HG02884 (cell line): ENCODE data around the gene ACAP2.
"Not testable (repeated sequence)": the region's sequence is repeated elsewhere in the genome, so short reads cannot be mapped to it uniquely, and the experiment has no call there.

Experiments
- ATAC-seq: cut with Tn5 transposase; IDR thresholded peaks from one replicate; pipeline ENCODE4 v1.9.1; 2021; ENCODE audit warnings: mild to moderate bottlenecking, moderate library complexity; ENCODE audit not compliant: unreplicated experiment

Gene ACAP2

DNA sequence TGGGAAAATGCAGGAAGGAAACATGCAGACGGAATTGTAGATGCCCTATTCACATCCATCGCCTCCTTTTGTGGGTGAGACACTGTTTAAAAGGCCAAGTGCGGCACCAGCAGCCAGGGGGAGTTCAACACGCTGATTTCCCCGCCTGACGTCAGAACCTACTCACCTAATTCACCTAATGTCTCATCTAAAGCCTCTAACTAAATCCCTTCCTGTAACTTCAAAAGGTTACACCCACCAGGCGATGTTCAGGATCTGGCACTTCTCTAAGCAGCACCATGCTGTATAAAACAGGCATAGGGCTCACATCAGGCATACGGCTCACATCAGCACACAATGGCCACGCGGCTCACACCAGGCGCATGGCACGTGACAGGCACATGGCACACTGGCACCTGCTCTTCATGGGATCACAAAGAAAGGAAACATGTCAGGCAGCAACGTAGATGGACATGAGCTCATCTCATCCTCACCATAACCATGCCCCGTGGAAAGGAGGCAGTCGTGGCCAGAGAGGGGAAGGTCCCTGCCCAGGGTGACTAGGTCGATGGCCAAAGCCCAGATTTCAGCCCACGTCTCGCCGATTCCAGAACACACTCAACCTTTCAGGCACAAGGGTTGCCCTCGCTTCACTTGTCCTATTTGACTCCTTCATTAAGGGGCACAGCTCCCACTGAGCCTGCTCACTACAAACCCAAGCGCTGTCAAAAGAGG is 193.6 kb downstream of the ACAP2 start:
- ATAC-seq, result no peak

DNA sequence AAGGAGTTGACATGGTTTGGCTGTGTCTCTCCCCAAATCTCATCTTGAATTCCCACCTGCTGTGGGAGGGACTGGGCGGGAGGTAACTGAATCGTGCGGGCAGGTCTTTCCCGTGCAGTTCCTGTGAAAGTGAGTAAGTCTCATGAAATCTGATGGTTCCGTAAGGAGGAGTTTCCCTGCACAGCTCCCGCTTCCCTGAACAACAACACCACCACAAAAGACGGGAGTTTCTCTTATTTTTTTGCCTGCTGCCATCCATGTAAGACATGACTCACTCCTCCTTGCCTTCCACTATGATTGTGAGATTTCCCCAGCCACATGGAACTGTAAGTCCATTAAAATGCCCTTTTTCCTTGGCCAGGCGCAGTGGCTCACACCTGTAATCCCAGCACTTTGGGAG is 194.5 kb downstream of the ACAP2 start:
- no peak for ATAC-seq

DNA sequence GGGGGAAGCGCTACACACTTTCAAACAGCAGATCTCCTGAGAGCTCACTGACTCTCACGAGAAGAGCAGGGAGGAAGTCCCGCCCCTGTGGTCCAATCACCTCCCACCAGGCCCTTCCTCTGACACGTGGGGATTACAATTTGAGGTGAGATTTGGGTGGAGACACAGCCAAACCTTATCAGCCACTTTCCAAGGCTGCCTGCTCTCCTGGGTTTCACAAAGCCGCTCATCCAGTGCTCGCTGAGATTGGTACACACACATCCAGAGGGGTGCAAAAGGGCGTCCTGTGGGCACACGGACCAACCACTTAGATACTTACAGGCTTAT is 195.0 kb downstream of the ACAP2 start:
- ATAC-seq, result no peak

DNA sequence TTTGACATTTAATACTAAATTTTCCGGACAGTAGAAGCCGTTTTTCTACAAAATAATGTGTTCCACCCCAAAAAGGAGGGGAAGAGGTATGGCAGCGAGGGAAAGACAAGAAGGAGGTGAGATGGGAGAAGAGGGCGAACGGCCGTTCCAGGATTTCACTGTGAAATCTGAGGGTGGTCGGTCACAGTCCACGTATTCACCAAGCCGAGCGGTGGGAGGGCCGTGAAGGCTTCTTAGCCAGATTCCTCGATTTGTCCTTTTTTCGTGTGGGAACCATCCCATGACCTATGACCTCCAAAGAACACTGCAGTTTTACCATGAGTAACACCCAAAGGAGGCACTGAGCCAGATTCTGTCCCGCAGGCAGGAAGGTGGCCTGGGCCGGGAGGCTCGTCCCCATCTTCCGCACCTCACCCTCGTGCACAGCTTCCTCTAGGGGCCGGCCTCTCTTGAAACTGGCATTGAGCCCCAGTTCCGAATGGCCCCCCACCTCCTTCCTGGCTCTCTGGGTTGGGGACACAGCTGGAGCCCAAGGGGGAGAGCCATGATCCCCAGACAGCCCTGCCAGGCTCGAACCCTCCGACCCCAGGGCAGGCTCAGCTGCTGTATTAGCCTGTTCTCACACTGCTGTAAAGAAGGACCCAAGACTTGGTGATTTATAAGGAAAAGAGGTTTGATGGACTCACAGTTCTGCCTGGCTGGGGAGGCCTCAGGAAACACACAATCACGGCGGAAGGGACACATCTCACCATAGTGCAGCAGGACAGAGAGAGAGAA is 195.5 kb downstream of the ACAP2 start:
- ATAC-seq, result no peak

DNA sequence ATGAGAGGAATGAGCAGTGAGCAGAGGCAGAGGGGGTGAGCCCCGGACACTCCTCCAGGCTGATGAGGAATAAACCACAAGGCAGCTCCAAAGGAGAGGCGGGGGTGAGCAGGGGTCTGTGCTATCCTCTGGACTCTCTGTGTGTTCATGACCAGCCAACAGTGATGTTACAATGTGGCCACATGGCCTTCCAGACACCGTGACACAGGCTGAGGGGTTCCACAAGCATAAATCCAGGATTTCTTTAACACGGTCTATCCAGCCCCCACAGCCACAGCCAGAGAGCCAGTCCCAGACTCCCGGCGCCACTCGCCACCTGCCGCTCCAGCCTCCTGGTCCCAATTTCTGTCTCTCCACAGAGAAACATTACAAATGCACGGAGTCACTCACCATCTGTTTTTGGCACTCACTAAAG is 196.2 kb downstream of the ACAP2 start:
- no peak for ATAC-seq

DNA sequence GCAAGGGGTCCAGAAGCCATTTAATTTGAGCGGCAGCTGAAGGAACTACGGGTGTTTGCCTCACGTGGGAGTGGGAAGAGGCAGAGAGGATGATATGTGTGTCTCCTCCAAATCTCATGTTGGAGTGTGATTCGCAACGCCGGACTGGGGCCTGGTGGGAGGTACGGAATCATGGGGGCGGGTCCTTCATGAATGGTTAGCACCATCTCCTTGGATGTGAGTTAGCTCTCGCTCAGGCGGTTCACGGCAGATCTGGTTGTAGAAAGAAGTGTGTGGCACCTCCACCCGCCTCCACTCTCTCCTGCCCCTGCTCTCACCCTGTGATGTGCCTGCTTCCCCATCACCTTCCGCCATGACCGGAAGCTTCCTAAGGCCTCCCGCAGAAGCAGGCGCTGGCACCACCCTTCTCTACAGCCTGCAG is 197.3 kb downstream of the ACAP2 start:
- ATAC-seq, result no peak

DNA sequence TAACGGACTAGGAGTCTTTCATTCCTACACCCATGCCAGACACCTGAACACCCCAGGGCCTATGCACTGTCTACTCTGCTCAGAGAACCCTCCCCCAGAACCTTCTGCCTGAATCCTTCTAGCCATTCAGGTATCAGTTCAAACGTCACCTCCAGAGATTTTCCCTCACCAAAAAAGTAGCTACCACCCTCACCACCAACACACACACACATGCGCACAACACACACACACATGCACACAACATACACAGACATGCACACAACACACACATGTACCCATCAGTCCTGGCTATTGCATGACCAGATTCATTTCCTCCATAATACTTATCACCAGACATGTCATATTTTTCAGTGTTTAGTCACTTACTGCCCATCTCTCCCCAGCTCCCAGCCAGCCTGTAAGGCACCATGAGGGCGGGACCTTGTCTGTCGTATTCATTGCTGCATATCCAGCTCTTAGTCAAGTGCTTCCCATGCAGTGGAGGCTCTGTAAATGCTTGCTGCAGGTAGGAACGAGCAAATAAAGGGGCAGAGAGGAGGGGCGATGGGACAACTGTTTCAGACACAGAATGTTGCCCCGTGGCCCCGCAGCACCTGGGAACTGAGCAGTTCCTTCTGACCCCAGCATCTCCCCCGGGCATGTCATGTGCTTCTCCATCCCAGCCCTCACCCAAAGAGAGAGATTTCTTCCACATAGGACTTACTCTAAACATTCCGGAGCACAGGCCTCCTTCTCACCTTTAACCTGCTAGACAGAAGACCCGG is 201.0 kb downstream of the ACAP2 start:
- no peak for ATAC-seq

DNA sequence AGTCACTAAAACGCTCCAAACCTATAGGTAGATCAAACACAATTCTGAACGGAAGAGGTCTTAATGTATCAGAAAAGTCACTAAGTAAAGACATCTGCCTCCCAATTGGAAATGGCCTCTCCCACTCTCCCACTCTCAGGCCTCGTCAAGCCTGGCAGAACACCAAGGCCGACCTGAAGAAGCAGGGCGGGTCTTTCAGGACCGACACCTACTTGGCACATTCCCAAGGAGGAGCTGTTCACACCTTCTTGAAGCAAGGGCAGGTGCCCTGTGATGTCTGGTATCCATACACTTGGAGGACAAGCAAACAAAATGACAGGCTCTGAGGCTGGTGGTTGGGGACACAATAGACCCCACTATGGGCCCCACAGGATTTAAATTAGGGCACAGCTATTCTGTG is 201.9 kb downstream of the ACAP2 start:
- no peak for ATAC-seq

DNA sequence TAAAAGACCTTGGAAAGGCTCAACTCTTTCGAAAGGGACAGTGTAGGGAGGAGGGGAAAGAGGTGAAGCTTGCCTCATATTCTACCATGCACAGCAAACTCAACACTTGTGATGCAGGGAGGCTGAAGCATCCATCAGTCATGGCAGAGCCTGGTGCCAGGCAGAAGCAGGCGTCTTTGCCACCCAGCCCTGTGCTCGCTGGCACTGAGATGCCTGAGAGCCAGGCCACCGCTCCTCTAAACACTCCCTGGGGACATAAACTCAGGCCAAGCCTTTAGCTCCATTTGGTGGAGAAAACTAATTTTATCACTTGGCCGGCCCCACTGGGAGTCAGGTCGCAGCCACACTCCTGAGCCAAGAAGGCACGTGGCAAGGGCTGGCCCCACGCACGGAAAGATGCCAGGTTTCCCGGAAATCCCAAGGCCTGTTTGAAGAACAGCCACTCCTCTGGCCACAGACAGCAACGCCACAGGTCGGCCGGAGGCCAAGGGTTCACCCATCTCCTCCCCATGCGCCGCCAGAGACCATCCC is 202.6 kb downstream of the ACAP2 start:
- ATAC-seq, result no peak

DNA sequence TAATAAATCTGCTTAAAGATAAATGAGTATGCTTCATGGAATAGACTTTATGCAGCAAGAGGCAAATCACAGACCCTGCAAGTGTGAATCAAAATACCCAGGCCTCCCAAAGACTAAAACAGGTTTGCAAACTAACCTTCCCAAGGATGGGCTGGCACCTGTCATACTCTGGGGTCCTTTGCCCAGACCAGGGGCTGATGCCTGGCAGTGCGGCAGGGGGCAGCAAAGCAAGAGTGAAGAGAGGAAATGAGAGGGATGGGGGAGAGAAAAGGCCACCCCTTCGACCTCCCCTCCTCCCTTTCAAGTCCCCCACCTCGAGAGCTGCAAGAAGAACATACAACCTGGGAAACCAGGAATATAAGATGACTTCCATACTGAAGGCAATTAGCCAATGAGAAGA is 203.7 kb downstream of the ACAP2 start:
- ATAC-seq, result no peak

DNA sequence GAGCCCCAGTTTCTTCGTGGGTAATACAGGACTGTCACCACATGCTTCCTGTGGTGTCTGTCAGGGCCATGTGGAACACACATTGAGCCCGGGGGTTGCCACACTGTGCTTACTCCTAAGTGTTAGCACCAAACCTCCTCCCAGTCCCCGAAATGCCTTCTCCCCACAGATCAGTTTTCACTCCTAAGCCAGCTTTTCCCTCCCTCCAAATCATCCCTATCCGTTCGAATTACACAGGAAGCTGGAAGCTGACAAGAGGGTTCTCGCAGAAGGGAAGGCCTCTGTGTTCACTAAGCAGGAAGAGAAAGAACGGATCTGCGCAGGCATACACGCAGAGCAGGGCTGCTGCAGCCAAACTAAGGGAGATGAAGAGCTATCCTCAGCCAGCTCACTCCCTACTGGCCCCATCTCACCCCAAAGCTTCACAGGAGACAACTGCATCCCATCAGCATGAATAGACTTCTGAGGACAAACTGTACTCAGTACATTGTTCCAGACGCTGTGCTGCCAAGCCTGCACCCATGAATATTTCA is 204.2 kb downstream of the ACAP2 start:
- ATAC-seq, result no peak

DNA sequence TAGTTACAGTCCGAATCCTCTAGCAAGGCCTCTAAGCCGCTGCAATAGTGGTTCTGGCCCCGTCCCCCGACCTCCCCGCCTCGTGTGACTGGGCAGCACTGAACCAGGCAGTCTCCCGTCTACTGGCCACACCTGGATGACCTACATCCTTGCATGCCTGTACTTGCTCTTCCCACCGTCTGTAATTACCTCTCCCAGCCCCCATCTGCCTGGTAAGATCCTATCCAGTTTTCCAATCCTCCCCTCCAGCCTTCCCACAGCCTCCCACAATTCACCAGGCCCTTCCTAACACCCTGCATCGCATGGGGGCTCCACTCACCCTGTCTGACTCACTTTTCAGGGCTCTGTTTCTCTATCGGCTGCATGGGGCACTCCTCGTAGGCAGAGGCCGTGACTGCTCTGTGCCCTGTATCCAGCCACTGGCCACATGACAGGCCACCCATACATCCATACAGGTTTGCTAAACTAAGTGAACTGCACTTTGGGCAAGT is 204.7 kb downstream of the ACAP2 start:
- ATAC-seq, result no peak

DNA sequence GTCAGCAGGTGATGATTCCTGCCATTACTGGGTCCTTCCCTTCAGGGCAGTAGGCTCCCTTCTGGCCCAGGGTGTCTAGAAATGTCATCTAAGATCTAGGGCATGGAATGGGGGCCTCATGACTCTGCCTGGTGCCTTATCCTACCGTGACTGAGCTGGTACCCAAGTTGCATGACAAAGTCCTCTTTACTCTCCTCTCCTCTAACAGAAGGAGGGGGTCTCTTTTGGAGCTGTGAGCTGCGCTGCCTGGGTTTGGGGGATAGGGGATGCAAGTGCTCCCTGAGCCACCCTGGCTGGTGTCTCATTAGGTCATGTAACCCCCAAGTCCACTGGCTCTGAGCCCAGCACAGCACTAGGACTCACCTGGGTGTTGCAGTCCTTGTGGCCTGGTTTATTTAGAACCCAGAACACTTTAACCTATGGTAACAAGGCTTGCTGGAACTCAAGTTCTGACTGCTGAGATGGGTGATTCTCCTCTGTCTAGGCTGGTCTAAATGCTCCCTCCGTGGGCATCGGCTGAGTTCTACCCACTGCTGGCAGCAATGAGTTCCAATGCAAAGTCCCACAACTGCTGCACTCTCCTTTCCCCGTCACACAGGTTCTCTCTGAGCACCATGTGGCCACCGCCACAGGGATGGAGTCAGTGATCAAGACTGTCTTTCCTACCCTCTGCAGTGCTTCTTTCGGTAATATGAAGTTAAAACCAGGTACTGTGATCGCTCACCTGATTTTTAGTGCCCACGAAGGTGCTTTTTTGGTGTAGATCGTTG is 205.8 kb downstream of the ACAP2 start:
- no peak for ATAC-seq

DNA sequence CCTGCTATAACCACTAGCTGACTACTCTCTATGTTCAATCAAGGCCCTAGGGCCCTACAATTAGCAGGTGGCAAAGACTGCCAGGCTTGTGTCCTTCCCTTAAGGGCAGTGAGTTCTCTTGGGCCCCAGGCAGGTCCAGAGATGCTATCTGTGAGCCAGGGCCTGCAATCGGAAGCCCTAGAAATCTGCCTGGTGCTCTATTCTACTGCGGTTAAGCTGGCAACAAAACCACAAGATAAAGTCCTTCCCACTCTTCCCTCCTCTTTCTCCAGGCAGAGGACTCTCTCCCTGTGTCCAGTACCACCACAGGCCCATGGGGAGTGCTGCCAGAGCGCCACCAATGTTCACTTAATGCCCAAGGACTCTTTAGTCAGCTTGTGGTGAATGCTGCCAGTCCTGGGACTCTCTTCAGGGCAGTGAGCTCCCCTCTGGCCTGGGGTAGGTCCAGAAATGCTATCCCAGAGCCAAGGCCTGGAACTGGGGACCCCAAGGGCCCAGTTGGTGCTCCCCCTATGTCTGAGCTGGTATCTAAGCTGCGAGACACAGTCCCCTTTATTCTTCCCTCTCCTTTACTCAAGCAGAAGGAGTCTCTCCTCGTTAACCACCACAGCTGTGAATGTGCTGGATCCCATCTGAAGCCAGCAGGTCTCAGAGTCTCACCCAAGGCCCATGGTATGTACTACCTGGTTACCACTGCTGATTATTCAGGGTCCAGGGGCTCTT is 206.6 kb downstream of the ACAP2 start:
- no peak for ATAC-seq

DNA sequence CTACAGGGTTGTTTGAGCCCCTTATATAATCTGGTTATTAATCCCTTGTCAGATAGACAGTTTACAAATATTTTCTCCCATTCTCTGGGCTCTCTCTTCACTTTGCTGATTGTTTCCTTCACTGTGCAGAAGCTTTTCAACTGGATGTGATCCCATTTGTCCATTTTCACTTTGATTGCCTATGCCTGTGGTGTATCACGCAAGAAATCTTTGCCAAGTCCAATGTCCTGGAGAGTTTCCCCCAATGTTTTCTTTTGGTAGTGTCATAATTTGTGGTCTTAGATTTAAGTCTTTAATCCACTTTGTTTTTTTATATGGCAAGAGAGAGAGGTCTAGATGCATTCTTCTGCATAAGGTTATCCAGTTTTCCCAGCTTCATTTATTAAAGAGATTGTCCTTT is 212.6 kb downstream of the ACAP2 start:
- ATAC-seq, result no peak

DNA sequence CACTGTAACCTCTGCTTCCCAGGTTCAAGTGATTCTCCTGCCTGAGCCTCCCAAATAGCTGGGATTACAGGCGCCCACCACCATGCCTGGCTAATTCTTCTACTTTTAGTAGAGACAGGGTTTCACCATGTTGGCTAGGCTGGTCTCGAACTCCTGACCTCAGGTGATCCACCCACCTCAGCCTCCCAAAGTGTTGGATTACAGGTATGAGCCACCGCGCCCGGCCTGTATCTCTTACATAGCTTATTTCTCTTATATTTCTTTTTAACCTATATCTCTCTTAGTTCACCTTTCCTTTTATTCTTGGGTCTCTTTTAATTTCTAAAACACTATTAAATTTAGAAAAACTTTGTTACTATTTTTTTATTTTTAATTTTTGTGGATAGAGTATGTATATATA is 213.9 kb downstream of the ACAP2 start:
- not testable (repeated sequence) for ATAC-seq

DNA sequence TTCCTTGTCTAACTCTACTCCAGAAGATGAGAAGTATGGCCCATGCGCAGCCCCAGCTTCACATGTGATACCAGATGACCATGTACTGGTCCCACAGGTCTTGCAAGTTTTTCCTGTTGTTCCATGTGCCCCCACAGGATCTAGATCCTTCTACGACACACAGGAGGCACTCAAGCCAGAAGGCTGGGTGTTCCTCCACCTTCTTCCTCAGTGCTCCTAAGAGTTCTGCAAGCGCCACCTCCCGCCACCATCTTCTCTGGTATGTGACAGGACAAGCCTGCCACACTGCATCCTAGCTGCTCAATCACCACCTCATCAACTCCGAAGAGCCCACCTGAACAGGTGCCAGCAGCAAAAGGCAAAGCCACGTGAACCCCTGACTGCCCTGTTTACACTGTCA is 214.9 kb downstream of the ACAP2 start:
- ATAC-seq, result no peak

DNA sequence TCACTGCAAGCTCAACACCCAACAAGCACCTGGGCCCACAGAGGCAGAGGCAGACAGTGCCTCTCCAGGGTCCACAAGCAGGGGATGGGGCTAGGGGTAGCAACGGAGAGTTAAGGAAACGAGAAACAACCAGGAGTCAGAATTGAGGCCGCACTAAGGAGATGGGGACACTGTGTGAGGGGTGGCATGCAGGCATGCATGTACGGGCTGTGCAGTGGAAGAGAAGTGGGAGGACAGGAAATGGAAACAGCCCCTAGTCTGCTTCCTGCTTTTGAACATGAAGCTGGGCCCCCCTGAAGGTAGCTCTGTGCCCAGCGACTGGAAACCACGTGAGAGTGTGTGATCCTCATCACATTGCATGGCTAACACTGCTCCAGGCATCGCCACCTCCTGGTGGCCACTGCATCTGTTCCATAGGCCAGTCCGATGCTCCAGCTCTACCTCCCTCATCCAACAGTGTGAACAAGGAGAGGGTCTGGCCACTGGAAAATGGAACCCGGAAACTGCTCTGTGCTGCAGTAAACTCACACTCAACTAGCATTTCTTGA is 215.8 kb downstream of the ACAP2 start:
- no peak for ATAC-seq

DNA sequence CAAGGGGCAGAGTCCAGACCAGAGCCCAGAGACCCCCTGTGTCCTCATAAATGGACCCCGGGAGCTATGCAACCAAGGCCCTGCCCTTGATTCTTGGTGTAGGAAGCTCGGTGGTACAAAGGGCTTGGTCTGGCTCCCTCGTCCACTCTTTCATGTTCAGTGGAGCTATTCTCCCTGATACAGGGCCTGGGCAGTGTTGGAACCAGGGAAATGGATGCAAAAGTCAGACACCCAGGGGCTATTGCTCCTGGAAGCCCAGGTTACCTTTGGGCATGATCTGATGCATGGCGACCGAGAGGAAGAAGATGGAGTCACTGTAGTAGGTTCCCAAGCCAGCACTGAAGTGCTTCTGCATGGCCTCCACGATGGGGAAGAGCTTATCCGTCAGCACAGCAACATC is 216.4 kb downstream of the ACAP2 start:
- ATAC-seq, result no peak
